GM23338 (cell line): Measurements from ENCODE around the gene TXNL1. TPM values are rescaled to one million over a fixed set of nuclear protein-coding genes. Genes with fewer than 3 reads are reported as not detected.

ENCODE experiments used
- ATAC-seq: fragments of 200-7000 bp; cut with Tn5 transposase; 3 replicates; pipeline ENCODE4 v1.9.1; 2020
- DNase-seq: peaks from one replicate; pipeline ENCODE4 v3.0.0-alpha.2; 2015; ENCODE audit warnings: low spot score
- H2AFZ ChIP-seq: fragments of 200-600 bp; sonication (generic); 2 replicates; pipeline ENCODE4 v1.8.0; 2016; ENCODE audit warnings: antibody characterized with exemption, mild to moderate bottlenecking, moderate library complexity
- H3F3A ChIP-seq: fragments of 200-600 bp; sonication (generic); replicated peaks from 2 replicates; pipeline ENCODE4 v1.8.0; 2017; ENCODE audit warnings: antibody characterized with exemption, mixed run types, low read depth
- H3K27ac ChIP-seq: fragments of 200-600 bp; sonication (generic); 2 replicates; pipeline ENCODE4 v1.6.1; 2016; ENCODE audit warnings: low read depth
- H3K27me3 ChIP-seq: fragments of 200-600 bp; sonication (generic); 2 replicates; pipeline ENCODE4 v1.8.0; 2016; ENCODE audit warnings: mild to moderate bottlenecking, mixed run types, moderate library complexity; ENCODE audit not compliant: insufficient read depth
- H3K36me3 ChIP-seq: fragments of 200-600 bp; sonication (generic); 2 replicates; pipeline ENCODE4 v1.8.0; 2016; ENCODE audit warnings: mild to moderate bottlenecking; ENCODE audit not compliant: insufficient read depth
- H3K4me1 ChIP-seq: fragments of 200-600 bp; sonication (generic); 2 replicates; pipeline ENCODE4 v1.8.0; 2016; ENCODE audit warnings: mild to moderate bottlenecking, moderate library complexity; ENCODE audit not compliant: insufficient read depth
- H3K4me2 ChIP-seq: fragments of 200-600 bp; sonication (generic); 2 replicates; pipeline ENCODE4 v1.7.1; 2017; ENCODE audit warnings: mixed run types
- H3K4me3 ChIP-seq: fragments of 200-600 bp; sonication (generic); 2 replicates; pipeline ENCODE4 v1.6.1; 2016; ENCODE audit warnings: mixed run types
- H3K79me2 ChIP-seq: fragments of 200-600 bp; sonication (generic); replicated peaks from 2 replicates; pipeline ENCODE4 v1.8.0; 2017; ENCODE audit warnings: mild to moderate bottlenecking; ENCODE audit not compliant: insufficient read depth
- H3K9me2 ChIP-seq: fragments of 200-600 bp; sonication (generic); 2 replicates; pipeline ENCODE4 v1.8.0; 2017; ENCODE audit not compliant: insufficient read depth
- H4K20me1 ChIP-seq: fragments of 200-600 bp; sonication (generic); replicated peaks from 2 replicates; pipeline ENCODE4 v1.8.0; 2017; ENCODE audit warnings: mild to moderate bottlenecking; ENCODE audit not compliant: insufficient read depth
- H3K27ac Mint-ChIP-seq: 2 replicates; pipeline ENCODE4 v1.8.0; 2020; ENCODE audit warnings: inconsistent platforms, mild to moderate bottlenecking, moderate library complexity, mixed read lengths
- H3K27me3 Mint-ChIP-seq: 3 replicates; pipeline ENCODE4 v1.8.0; 2022; ENCODE audit warnings: low read depth, mild to moderate bottlenecking, moderate library complexity, mixed read lengths, inconsistent platforms; ENCODE audit not compliant: insufficient read depth, poor library complexity
- H3K36me3 Mint-ChIP-seq: 3 replicates; pipeline ENCODE4 v1.8.0; 2021; ENCODE audit warnings: low read depth, mild to moderate bottlenecking, inconsistent platforms, moderate library complexity, mixed read lengths
- H3K4me1 Mint-ChIP-seq: 3 replicates; pipeline ENCODE4 v1.8.0; 2020; ENCODE audit warnings: mild to moderate bottlenecking, inconsistent platforms, mixed read lengths
- H3K4me3 Mint-ChIP-seq: 3 replicates; pipeline ENCODE4 v1.8.0; 2021; ENCODE audit warnings: moderate library complexity, mild to moderate bottlenecking, inconsistent platforms, mixed read lengths
- H3K9me3 Mint-ChIP-seq: 3 replicates; pipeline ENCODE4 v1.8.0; 2020; ENCODE audit warnings: moderate library complexity, mild to moderate bottlenecking, inconsistent platforms, mixed read lengths
- CREB1 ChIP-seq: fragments of 250-450 bp; sonication (Bioruptor Pico); IDR thresholded peaks from 2 replicates; pipeline ENCODE4 v1.5.0; 2020; ENCODE audit warnings: low read depth, mild to moderate bottlenecking, moderate library complexity
- EZH2 ChIP-seq: fragments of 200-600 bp; sonication (generic); IDR thresholded peaks from one replicate; pipeline ENCODE4 v1.8.0; 2017; ENCODE audit warnings: antibody characterized with exemption, mild to moderate bottlenecking, low read depth; ENCODE audit not compliant: unreplicated experiment
- EZH2phosphoT487 ChIP-seq: fragments of 200-600 bp; sonication (generic); IDR thresholded peaks from one replicate; pipeline ENCODE4 v1.8.1; 2018; ENCODE audit warnings: antibody characterized with exemption; ENCODE audit not compliant: unreplicated experiment
- JUNB ChIP-seq: IDR thresholded peaks from one replicate; pipeline ENCODE4 v1.6.1; 2016; ENCODE audit warnings: antibody characterized with exemption; ENCODE audit not compliant: unreplicated experiment
- POLR2AphosphoS5 ChIP-seq: IDR thresholded peaks from 2 replicates; pipeline ENCODE4 v1.6.1; 2016; ENCODE audit warnings: antibody characterized with exemption, low read depth
- ZNF114 ChIP-seq: fragments of 250-450 bp; sonication (Bioruptor Pico); IDR thresholded peaks from 2 replicates; pipeline ENCODE4 v1.5.0; 2020; ENCODE audit warnings: mild to moderate bottlenecking, moderate library complexity
- ZNF331 ChIP-seq: fragments of 250-450 bp; sonication (Bioruptor Pico); IDR thresholded peaks from 2 replicates; pipeline ENCODE4 v1.5.0; 2020; ENCODE audit warnings: low read depth, mild to moderate bottlenecking, moderate library complexity
- polyA plus RNA-seq: library from polyadenylated mRNA; unstranded; fragments of >200 nt; fragmentation: Nextera tagmentation; extraction: Ambion mirVana; gene quantifications from 2 replicates; pipeline ENCODE4 v1.2.1, GENCODE V29; 2016
- total RNA-seq: library from RNA; depleted of rRNA; stranded (reverse); fragments of >200 nt; shearing (Covaris generic); gene quantifications from 2 replicates; pipeline ENCODE4 v1.2.3, GENCODE V29; 2014
- TF ChIP-seq, protein P1 (sequence below): fragments of 250-450 bp; sonication (Bioruptor Pico); IDR thresholded peaks from 2 replicates; pipeline ENCODE4 v1.5.0; 2020; ENCODE audit warnings: mild to moderate bottlenecking, moderate library complexity
- TF ChIP-seq, protein P2 (sequence below): IDR thresholded peaks from one replicate; pipeline ENCODE4 v1.6.1; 2018; ENCODE audit warnings: antibody characterized with exemption; ENCODE audit not compliant: unreplicated experiment
- TF ChIP-seq, protein P3 (sequence below): IDR thresholded peaks from 2 replicates; pipeline ENCODE4 v1.6.1; 2016; ENCODE audit warnings: antibody characterized with exemption
- TF ChIP-seq, protein P4 (sequence below), 2 experiments: fragments of 200-600 bp in 1 of 2; sonication (generic) in 1 of 2; conservative IDR thresholded peaks; 2 replicates each; pipeline versions ENCODE4 v1.5.1 to v1.6.1; 2016 to 2017; ENCODE audit warnings: antibody characterized with exemption in 2 of 2, low read depth in 2 of 2, mild to moderate bottlenecking in 2 of 2, moderate library complexity in 1 of 2

The TXNL1 gene
- total and polyA plus RNA-seq, 2 experiments from 2014 or later: 73.6 to 135 TPM

DNA sequence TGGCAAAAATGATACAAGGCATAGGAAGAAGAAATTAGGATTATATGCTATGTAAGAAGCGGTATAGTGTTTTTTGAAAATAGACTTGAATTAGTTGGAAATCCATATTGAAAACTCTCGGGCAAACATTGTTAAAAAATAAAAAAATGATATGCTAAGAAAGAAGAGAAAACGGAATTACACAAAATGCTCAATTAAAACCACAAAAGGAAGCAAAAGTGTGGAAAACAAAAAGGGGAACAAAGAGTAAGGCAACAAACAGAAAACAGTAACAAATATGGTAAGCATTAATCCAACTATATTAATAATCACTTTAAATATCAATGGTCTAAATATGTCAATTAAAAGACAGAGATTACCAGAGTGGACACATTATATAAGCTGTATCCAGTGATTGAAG is 58.4 kb downstream of the TXNL1 start:
- Histone ChIP-seq H2AFZ (no peak overlapping the region), H3K27me3 (no peaks in the 10 kb centered on the region), H3F3A (no peaks in the 10 kb centered on the region), H3K79me2 (no peaks in the 10 kb centered on the region), H3K36me3 (no peaks in the 10 kb centered on the region), H4K20me1 (no peaks in the 10 kb centered on the region), H3K27ac (no peak overlapping the region), H3K4me3 (no peak overlapping the region), H3K4me1 (peaks cover 8% of the 10 kb centered on the region; the same call in 1 of the 2 replicates), H3K4me2 (no peak overlapping the region), H3K9me2 (no peaks in the 10 kb centered on the region)
- ATAC-seq (no peak), DNase-seq (no peak)
- Mint-ChIP-seq H3K27ac (no peak overlapping the region), H3K27me3 (no peaks in the 10 kb centered on the region), H3K36me3 (no peaks in the 10 kb centered on the region), H3K4me1 (peaks cover 9% of the 10 kb centered on the region), H3K4me3 (no peak overlapping the region), H3K9me3 (no peaks in the 10 kb centered on the region)
- TF ChIP-seq, protein P1, sequence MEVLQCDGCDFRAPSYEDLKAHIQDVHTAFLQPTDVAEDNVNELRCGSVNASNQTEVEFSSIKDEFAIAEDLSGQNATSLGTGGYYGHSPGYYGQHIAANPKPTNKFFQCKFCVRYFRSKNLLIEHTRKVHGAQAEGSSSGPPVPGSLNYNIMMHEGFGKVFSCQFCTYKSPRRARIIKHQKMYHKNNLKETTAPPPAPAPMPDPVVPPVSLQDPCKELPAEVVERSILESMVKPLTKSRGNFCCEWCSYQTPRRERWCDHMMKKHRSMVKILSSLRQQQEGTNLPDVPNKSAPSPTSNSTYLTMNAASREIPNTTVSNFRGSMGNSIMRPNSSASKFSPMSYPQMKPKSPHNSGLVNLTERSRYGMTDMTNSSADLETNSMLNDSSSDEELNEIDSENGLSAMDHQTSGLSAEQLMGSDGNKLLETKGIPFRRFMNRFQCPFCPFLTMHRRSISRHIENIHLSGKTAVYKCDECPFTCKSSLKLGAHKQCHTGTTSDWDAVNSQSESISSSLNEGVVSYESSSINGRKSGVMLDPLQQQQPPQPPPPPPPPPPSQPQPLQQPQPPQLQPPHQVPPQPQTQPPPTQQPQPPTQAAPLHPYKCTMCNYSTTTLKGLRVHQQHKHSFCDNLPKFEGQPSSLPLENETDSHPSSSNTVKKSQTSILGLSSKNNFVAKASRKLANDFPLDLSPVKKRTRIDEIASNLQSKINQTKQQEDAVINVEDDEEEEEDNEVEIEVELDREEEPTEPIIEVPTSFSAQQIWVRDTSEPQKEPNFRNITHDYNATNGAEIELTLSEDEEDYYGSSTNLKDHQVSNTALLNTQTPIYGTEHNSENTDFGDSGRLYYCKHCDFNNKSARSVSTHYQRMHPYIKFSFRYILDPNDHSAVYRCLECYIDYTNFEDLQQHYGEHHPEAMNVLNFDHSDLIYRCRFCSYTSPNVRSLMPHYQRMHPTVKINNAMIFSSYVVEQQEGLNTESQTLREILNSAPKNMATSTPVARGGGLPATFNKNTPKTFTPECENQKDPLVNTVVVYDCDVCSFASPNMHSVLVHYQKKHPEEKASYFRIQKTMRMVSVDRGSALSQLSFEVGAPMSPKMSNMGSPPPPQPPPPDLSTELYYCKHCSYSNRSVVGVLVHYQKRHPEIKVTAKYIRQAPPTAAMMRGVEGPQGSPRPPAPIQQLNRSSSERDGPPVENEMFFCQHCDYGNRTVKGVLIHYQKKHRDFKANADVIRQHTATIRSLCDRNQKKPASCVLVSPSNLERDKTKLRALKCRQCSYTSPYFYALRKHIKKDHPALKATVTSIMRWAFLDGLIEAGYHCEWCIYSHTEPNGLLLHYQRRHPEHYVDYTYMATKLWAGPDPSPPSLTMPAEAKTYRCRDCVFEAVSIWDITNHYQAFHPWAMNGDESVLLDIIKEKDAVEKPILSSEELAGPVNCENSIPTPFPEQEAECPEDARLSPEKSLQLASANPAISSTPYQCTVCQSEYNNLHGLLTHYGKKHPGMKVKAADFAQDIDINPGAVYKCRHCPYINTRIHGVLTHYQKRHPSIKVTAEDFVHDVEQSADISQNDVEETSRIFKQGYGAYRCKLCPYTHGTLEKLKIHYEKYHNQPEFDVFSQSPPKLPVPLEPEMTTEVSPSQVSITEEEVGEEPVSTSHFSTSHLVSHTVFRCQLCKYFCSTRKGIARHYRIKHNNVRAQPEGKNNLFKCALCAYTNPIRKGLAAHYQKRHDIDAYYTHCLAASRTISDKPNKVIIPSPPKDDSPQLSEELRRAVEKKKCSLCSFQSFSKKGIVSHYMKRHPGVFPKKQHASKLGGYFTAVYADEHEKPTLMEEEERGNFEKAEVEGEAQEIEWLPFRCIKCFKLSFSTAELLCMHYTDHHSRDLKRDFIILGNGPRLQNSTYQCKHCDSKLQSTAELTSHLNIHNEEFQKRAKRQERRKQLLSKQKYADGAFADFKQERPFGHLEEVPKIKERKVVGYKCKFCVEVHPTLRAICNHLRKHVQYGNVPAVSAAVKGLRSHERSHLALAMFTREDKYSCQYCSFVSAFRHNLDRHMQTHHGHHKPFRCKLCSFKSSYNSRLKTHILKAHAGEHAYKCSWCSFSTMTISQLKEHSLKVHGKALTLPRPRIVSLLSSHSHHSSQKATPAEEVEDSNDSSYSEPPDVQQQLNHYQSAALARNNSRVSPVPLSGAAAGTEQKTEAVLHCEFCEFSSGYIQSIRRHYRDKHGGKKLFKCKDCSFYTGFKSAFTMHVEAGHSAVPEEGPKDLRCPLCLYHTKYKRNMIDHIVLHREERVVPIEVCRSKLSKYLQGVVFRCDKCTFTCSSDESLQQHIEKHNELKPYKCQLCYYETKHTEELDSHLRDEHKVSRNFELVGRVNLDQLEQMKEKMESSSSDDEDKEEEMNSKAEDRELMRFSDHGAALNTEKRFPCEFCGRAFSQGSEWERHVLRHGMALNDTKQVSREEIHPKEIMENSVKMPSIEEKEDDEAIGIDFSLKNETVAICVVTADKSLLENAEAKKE (CRISPR knock-in tag): no peak
- TF ChIP-seq EZH2: no peak
- TF ChIP-seq, protein P2, sequence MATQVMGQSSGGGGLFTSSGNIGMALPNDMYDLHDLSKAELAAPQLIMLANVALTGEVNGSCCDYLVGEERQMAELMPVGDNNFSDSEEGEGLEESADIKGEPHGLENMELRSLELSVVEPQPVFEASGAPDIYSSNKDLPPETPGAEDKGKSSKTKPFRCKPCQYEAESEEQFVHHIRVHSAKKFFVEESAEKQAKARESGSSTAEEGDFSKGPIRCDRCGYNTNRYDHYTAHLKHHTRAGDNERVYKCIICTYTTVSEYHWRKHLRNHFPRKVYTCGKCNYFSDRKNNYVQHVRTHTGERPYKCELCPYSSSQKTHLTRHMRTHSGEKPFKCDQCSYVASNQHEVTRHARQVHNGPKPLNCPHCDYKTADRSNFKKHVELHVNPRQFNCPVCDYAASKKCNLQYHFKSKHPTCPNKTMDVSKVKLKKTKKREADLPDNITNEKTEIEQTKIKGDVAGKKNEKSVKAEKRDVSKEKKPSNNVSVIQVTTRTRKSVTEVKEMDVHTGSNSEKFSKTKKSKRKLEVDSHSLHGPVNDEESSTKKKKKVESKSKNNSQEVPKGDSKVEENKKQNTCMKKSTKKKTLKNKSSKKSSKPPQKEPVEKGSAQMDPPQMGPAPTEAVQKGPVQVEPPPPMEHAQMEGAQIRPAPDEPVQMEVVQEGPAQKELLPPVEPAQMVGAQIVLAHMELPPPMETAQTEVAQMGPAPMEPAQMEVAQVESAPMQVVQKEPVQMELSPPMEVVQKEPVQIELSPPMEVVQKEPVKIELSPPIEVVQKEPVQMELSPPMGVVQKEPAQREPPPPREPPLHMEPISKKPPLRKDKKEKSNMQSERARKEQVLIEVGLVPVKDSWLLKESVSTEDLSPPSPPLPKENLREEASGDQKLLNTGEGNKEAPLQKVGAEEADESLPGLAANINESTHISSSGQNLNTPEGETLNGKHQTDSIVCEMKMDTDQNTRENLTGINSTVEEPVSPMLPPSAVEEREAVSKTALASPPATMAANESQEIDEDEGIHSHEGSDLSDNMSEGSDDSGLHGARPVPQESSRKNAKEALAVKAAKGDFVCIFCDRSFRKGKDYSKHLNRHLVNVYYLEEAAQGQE: no peak
- no peak for TF ChIP-seq EZH2phosphoT487
- no peak for TF ChIP-seq ZNF114 (CRISPR knock-in tag)
- TF ChIP-seq POLR2AphosphoS5: no peak
- no peak for TF ChIP-seq ZNF331 (CRISPR knock-in tag)
- TF ChIP-seq JUNB: no peak
- TF ChIP-seq CREB1 (CRISPR knock-in tag): no peak
- TF ChIP-seq, protein P3, sequence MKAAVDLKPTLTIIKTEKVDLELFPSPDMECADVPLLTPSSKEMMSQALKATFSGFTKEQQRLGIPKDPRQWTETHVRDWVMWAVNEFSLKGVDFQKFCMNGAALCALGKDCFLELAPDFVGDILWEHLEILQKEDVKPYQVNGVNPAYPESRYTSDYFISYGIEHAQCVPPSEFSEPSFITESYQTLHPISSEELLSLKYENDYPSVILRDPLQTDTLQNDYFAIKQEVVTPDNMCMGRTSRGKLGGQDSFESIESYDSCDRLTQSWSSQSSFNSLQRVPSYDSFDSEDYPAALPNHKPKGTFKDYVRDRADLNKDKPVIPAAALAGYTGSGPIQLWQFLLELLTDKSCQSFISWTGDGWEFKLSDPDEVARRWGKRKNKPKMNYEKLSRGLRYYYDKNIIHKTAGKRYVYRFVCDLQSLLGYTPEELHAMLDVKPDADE: no peak
- TF ChIP-seq, protein P4, sequence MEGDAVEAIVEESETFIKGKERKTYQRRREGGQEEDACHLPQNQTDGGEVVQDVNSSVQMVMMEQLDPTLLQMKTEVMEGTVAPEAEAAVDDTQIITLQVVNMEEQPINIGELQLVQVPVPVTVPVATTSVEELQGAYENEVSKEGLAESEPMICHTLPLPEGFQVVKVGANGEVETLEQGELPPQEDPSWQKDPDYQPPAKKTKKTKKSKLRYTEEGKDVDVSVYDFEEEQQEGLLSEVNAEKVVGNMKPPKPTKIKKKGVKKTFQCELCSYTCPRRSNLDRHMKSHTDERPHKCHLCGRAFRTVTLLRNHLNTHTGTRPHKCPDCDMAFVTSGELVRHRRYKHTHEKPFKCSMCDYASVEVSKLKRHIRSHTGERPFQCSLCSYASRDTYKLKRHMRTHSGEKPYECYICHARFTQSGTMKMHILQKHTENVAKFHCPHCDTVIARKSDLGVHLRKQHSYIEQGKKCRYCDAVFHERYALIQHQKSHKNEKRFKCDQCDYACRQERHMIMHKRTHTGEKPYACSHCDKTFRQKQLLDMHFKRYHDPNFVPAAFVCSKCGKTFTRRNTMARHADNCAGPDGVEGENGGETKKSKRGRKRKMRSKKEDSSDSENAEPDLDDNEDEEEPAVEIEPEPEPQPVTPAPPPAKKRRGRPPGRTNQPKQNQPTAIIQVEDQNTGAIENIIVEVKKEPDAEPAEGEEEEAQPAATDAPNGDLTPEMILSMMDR (conservative IDR thresholded peaks at IDR 0.05; ENCODE audit: low read depth in 2 of 2): no peak
